HEK293 (cell line): ENCODE data around the gene DNAJA3.

ENCODE experiments used
- CTCF ChIA-PET: fragments of 350-600 bp; formaldehyde crosslinking; extraction: SDS; loops from one replicate; lab custom pipeline; 2021; ENCODE audit warnings: antibody characterized with exemption; lab: Yijun Ruan, JAX
- POLR2A ChIA-PET: fragments of 300-600 bp; formaldehyde crosslinking; extraction: SDS; loops from one replicate; lab custom pipeline; 2020; ENCODE audit warnings: antibody characterized with exemption, inconsistent platforms; lab: Yijun Ruan, JAX
- H3K27ac ChIP-seq: fragments of 200-500 bp; sonication (Bioruptor generic); 2 replicates; pipeline ENCODE4 v1.5.1; 2014; ENCODE audit warnings: low read depth, low read length, control low read depth, inconsistent platforms; ENCODE audit errors: extremely low read depth
- H3K36me3 ChIP-seq, 2 experiments: fragments of 200-500 bp in 1 of 2; sonication (Bioruptor generic) in 1 of 2; 1 replicate in 1 of 2; 2 replicates in 1 of 2; pipeline ENCODE4 v1.5.1; 2014 to 2017; ENCODE audit warnings: inconsistent platforms in 2 of 2, low read length in 2 of 2; ENCODE audit not compliant: control insufficient read depth in 2 of 2, insufficient read depth in 1 of 2
- H3K4me1 ChIP-seq: fragments of 200-500 bp; sonication (Bioruptor generic); 2 replicates; pipeline ENCODE4 v1.5.1; 2014; ENCODE audit warnings: mild to moderate bottlenecking, low read length, inconsistent platforms; ENCODE audit not compliant: control insufficient read depth, insufficient read depth
- H3K4me3 ChIP-seq: 2 replicates; pipeline ENCODE4 v1.5.1; 2011; ENCODE audit warnings: low read depth, mild to moderate bottlenecking, control low read depth, low read length, moderate library complexity
- H3K9me3 ChIP-seq: fragments of 200-500 bp; sonication (Bioruptor generic); 2 replicates; pipeline ENCODE4 v1.5.1; 2014; ENCODE audit warnings: low read depth, low read length, inconsistent platforms; ENCODE audit not compliant: control insufficient read depth, insufficient read depth
- HOXD13 ChIP-seq: sonication (generic); formaldehyde crosslinking; IDR thresholded peaks from 2 replicates; pipeline ENCODE4 v1.8.0; 2022; ENCODE audit warnings: missing genetic modification reagents, borderline replicate concordance
- SETDB1 ChIP-seq: IDR thresholded peaks from one replicate; pipeline ENCODE4 v1.6.1; 2017; ENCODE audit warnings: mild to moderate bottlenecking, low read length, moderate library complexity, mixed read lengths; ENCODE audit not compliant: insufficient read length
- YY1 ChIP-seq: fragments of 450-650 bp; formaldehyde crosslinking; IDR thresholded peaks from 2 replicates; pipeline ENCODE4 v1.5.1; 2018; ENCODE audit warnings: missing biosample characterization, missing genetic modification characterization
- ZNF10 ChIP-seq: fragments of 450-650 bp; formaldehyde crosslinking; IDR thresholded peaks from 2 replicates; pipeline ENCODE4 v1.5.1; 2017; ENCODE audit warnings: missing biosample characterization, missing genetic modification characterization
- ZNF121 ChIP-seq: fragments of 450-650 bp; formaldehyde crosslinking; IDR thresholded peaks from 2 replicates; pipeline ENCODE4 v1.5.1; 2016; ENCODE audit warnings: missing biosample characterization, missing genetic modification characterization
- ZNF138 ChIP-seq: fragments of 450-650 bp; formaldehyde crosslinking; IDR thresholded peaks from 2 replicates; pipeline ENCODE4 v1.5.1; 2016; ENCODE audit warnings: missing biosample characterization, missing genetic modification characterization, borderline replicate concordance
- ZNF202 ChIP-seq: fragments of 450-650 bp; formaldehyde crosslinking; IDR thresholded peaks from 2 replicates; pipeline ENCODE4 v1.5.1; 2016; ENCODE audit warnings: missing biosample characterization, missing genetic modification characterization, borderline replicate concordance
- ZNF214 ChIP-seq: fragments of 450-650 bp; formaldehyde crosslinking; IDR thresholded peaks from 2 replicates; pipeline ENCODE4 v1.5.1; 2017; ENCODE audit warnings: missing biosample characterization, mild to moderate bottlenecking, missing genetic modification characterization, borderline replicate concordance
- ZNF23 ChIP-seq: fragments of 450-650 bp; formaldehyde crosslinking; IDR thresholded peaks from 2 replicates; pipeline ENCODE4 v1.5.1; 2016; ENCODE audit warnings: missing biosample characterization, missing genetic modification characterization, borderline replicate concordance
- ZNF391 ChIP-seq: fragments of 450-650 bp; formaldehyde crosslinking; IDR thresholded peaks from 2 replicates; pipeline ENCODE4 v1.5.1; 2016; ENCODE audit warnings: low read depth, missing biosample characterization, missing genetic modification characterization, borderline replicate concordance
- ZNF433 ChIP-seq: fragments of 450-650 bp; formaldehyde crosslinking; IDR thresholded peaks from 2 replicates; pipeline ENCODE4 v1.5.1; 2016; ENCODE audit warnings: missing biosample characterization, missing genetic modification characterization, low read depth
- ZNF501 ChIP-seq: fragments of 450-650 bp; formaldehyde crosslinking; IDR thresholded peaks from 2 replicates; pipeline ENCODE4 v1.5.1; 2016; ENCODE audit warnings: missing biosample characterization, missing genetic modification characterization
- ZNF596 ChIP-seq: fragments of 450-650 bp; IDR thresholded peaks from 2 replicates; pipeline ENCODE4 v1.5.0; 2018; ENCODE audit warnings: missing biosample characterization, mild to moderate bottlenecking, missing genetic modification characterization, moderate library complexity
- ZNF600 ChIP-seq: fragments of 450-650 bp; formaldehyde crosslinking; IDR thresholded peaks from 2 replicates; pipeline ENCODE4 v1.5.1; 2016; ENCODE audit warnings: missing biosample characterization, missing genetic modification characterization
- ZNF626 ChIP-seq: fragments of 450-650 bp; sonication (Bioruptor Pico); formaldehyde crosslinking; IDR thresholded peaks from 2 replicates; pipeline ENCODE4 v1.5.1; 2018; ENCODE audit warnings: missing biosample characterization, missing genetic modification characterization, inconsistent platforms
- ZNF76 ChIP-seq: fragments of 450-650 bp; formaldehyde crosslinking; IDR thresholded peaks from 2 replicates; pipeline ENCODE4; 2016; ENCODE audit warnings: low read depth, missing biosample characterization, missing genetic modification characterization, borderline replicate concordance
- ZNF792 ChIP-seq: fragments of 450-650 bp; formaldehyde crosslinking; IDR thresholded peaks from 2 replicates; pipeline ENCODE4 v1.5.1; 2016; ENCODE audit warnings: missing biosample characterization, missing genetic modification characterization
- TF ChIP-seq, protein P1 (sequence below): fragments of 450-650 bp; formaldehyde crosslinking; IDR thresholded peaks from 2 replicates; pipeline ENCODE4 v1.5.1; 2016; ENCODE audit warnings: missing biosample characterization, missing genetic modification characterization
- TF ChIP-seq, protein P2 (sequence below): fragments of 450-650 bp; formaldehyde crosslinking; IDR thresholded peaks from 2 replicates; pipeline ENCODE4 v1.5.1; 2016; ENCODE audit warnings: missing biosample characterization, missing genetic modification characterization
- TF ChIP-seq, protein P3 (sequence below): fragments of 450-650 bp; formaldehyde crosslinking; IDR thresholded peaks from 2 replicates; pipeline ENCODE4 v1.5.1; 2016; ENCODE audit warnings: missing biosample characterization, missing genetic modification characterization
- TF ChIP-seq, protein P4 (sequence below): fragments of 450-650 bp; formaldehyde crosslinking; conservative IDR thresholded peaks from 2 replicates; pipeline ENCODE4 v1.5.1; 2016; ENCODE audit warnings: low read depth, missing biosample characterization, missing genetic modification characterization
- TF ChIP-seq, protein P5 (sequence below): fragments of 450-650 bp; formaldehyde crosslinking; IDR thresholded peaks from 2 replicates; pipeline ENCODE4; 2016; ENCODE audit warnings: missing biosample characterization, missing genetic modification characterization

DNAJA3 gene

DNA sequence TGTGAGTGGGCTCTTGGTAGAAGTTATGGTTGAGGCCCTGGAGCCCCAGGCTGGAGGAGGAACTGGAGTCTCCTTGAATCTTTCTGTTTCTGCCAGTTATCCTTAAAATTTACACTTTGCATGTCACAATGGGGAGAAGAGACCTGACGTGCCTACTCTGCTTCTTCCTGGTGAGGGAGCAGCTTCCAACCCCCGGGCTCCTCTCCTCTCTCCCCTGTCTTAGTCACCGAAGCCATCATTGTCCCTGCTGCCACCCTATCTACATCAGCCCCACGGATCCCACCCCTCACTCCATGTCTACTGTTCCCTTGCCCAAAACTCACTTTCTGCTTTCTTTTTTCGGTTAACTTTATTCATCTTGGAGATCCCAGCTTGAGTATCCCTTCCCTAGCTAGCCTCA, 17.6 kb downstream of the DNAJA3 start:
- Histone ChIP-seq H3K36me3 (peaks cover 40 to 88% of the 10 kb centered on the region in 2 experiments), H3K9me3 (no peaks in the 10 kb centered on the region), H3K27ac (no peak overlapping the region), H3K4me1 (no peaks in the 10 kb centered on the region), H3K4me3 (no peak overlapping the region)
- TF ChIP-seq HOXD13: no peak
- TF ChIP-seq YY1 (tag by site-specific recombination): no peak
- TF ChIP-seq SETDB1: no peak
- TF ChIP-seq, protein P1, sequence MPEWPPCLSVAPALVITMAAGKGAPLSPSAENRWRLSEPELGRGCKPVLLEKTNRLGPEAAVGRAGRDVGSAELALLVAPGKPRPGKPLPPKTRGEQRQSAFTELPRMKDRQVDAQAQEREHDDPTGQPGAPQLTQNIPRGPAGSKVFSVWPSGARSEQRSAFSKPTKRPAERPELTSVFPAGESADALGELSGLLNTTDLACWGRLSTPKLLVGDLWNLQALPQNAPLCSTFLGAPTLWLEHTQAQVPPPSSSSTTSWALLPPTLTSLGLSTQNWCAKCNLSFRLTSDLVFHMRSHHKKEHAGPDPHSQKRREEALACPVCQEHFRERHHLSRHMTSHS (tag by site-specific recombination): no peak
- TF ChIP-seq ZNF433: no peak
- TF ChIP-seq, protein P2, sequence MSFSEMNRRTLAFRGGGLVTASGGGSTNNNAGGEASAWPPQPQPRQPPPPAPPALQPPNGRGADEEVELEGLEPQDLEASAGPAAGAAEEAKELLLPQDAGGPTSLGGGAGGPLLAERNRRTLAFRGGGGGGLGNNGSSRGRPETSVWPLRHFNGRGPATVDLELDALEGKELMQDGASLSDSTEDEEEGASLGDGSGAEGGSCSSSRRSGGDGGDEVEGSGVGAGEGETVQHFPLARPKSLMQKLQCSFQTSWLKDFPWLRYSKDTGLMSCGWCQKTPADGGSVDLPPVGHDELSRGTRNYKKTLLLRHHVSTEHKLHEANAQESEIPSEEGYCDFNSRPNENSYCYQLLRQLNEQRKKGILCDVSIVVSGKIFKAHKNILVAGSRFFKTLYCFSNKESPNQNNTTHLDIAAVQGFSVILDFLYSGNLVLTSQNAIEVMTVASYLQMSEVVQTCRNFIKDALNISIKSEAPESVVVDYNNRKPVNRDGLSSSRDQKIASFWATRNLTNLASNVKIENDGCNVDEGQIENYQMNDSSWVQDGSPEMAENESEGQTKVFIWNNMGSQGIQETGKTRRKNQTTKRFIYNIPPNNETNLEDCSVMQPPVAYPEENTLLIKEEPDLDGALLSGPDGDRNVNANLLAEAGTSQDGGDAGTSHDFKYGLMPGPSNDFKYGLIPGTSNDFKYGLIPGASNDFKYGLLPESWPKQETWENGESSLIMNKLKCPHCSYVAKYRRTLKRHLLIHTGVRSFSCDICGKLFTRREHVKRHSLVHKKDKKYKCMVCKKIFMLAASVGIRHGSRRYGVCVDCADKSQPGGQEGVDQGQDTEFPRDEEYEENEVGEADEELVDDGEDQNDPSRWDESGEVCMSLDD (tag by site-specific recombination): no peak
- no peak for TF ChIP-seq ZNF23 (tag by site-specific recombination)
- TF ChIP-seq ZNF596 (tag by site-specific recombination): no peak
- TF ChIP-seq, protein P3, sequence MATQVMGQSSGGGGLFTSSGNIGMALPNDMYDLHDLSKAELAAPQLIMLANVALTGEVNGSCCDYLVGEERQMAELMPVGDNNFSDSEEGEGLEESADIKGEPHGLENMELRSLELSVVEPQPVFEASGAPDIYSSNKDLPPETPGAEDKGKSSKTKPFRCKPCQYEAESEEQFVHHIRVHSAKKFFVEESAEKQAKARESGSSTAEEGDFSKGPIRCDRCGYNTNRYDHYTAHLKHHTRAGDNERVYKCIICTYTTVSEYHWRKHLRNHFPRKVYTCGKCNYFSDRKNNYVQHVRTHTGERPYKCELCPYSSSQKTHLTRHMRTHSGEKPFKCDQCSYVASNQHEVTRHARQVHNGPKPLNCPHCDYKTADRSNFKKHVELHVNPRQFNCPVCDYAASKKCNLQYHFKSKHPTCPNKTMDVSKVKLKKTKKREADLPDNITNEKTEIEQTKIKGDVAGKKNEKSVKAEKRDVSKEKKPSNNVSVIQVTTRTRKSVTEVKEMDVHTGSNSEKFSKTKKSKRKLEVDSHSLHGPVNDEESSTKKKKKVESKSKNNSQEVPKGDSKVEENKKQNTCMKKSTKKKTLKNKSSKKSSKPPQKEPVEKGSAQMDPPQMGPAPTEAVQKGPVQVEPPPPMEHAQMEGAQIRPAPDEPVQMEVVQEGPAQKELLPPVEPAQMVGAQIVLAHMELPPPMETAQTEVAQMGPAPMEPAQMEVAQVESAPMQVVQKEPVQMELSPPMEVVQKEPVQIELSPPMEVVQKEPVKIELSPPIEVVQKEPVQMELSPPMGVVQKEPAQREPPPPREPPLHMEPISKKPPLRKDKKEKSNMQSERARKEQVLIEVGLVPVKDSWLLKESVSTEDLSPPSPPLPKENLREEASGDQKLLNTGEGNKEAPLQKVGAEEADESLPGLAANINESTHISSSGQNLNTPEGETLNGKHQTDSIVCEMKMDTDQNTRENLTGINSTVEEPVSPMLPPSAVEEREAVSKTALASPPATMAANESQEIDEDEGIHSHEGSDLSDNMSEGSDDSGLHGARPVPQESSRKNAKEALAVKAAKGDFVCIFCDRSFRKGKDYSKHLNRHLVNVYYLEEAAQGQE (tag by site-specific recombination): no peak
- no peak for TF ChIP-seq ZNF626
- TF ChIP-seq, protein P4, sequence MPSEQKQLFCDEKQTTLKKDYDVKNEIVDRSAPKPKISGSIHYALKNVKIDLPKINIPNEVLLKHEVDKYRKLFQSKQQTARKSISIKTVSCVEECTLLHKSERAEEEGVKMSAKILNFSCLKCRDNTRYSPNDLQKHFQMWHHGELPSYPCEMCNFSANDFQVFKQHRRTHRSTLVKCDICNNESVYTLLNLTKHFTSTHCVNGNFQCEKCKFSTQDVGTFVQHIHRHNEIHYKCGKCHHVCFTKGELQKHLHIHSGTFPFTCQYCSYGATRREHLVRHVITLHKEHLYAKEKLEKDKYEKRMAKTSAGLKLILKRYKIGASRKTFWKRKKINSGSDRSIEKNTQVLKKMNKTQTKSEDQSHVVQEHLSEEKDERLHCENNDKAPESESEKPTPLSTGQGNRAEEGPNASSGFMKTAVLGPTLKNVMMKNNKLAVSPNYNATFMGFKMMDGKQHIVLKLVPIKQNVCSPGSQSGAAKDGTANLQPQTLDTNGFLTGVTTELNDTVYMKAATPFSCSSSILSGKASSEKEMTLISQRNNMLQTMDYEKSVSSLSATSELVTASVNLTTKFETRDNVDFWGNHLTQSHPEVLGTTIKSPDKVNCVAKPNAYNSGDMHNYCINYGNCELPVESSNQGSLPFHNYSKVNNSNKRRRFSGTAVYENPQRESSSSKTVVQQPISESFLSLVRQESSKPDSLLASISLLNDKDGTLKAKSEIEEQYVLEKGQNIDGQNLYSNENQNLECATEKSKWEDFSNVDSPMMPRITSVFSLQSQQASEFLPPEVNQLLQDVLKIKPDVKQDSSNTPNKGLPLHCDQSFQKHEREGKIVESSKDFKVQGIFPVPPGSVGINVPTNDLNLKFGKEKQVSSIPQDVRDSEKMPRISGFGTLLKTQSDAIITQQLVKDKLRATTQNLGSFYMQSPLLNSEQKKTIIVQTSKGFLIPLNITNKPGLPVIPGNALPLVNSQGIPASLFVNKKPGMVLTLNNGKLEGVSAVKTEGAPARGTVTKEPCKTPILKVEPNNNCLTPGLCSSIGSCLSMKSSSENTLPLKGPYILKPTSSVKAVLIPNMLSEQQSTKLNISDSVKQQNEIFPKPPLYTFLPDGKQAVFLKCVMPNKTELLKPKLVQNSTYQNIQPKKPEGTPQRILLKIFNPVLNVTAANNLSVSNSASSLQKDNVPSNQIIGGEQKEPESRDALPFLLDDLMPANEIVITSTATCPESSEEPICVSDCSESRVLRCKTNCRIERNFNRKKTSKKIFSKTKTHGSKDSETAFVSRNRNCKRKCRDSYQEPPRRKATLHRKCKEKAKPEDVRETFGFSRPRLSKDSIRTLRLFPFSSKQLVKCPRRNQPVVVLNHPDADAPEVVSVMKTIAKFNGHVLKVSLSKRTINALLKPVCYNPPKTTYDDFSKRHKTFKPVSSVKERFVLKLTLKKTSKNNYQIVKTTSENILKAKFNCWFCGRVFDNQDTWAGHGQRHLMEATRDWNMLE (tag by site-specific recombination): no peak
- CTCF ChIA-PET: interaction anchor here (1.8 kb wide), 1 partner anchor 39 kb away, joined by 7 read pairs; no protein-coding TSS in a partner anchor
- POLR2A ChIA-PET: no interaction called here

DNA sequence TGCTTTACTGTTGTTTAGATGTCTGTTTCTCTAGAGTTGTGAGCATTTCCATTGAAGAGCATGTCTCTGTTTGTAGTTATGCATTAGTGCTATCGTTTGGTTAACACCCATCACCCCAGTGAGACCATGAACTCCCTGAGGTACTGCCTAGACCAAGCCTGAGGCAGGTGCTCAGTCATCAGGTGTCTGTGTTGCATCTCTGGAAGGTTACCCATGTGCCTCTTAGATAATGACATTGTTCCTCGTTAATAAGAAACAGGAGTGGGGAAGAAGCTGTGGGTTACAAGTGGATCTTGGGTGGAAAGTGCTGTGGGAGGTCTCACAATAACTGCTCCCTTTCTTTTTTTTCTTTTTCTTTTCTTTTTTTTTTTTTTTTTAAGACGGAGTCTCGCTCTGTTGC, 18.3 kb downstream of the DNAJA3 start:
- no peak overlapping the region for H3K4me3 ChIP-seq
- no peaks in the 10 kb centered on the region for H3K4me1 ChIP-seq
- ChIA-PET CTCF (interaction anchor here (1.8 kb wide), 1 partner anchor 40 kb away, joined by 7 read pairs; no protein-coding TSS in a partner anchor), POLR2A (no interaction called here)
- no peaks in the 10 kb centered on the region for H3K9me3 ChIP-seq
- no peak overlapping the region for H3K27ac ChIP-seq
- H3K36me3 ChIP-seq: peaks cover 39 to 90% of the 10 kb centered on the region in 2 experiments; a peak in 2 of 3 replicates
- TF ChIP-seq ZNF138 (tag by site-specific recombination) (no peak), ZNF76 (tag by site-specific recombination) (no peak), ZNF10 (tag by site-specific recombination) (no peak), ZNF501 (tag by site-specific recombination) (no peak), ZNF214 (tag by site-specific recombination) (no peak), ZNF433 (no peak), ZNF121 (tag by site-specific recombination) (no peak), ZNF792 (tag by site-specific recombination) (no peak), ZNF391 (no peak), ZNF600 (no peak), ZNF596 (tag by site-specific recombination) (no peak), ZNF202 (tag by site-specific recombination) (no peak)
- TF ChIP-seq, protein P5, sequence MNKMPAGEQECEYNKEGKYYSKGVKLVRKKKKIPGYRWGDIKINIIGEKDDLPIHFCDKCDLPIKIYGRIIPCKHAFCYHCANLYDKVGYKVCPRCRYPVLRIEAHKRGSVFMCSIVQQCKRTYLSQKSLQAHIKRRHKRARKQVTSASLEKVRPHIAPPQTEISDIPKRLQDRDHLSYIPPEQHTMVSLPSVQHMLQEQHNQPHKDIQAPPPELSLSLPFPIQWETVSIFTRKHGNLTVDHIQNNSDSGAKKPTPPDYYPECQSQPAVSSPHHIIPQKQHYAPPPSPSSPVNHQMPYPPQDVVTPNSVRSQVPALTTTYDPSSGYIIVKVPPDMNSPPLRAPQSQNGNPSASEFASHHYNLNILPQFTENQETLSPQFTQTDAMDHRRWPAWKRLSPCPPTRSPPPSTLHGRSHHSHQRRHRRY (tag by site-specific recombination): no peak
